Measurements from ENCODE around the gene MTX1.
"Not testable (repeated sequence)": the region's sequence is repeated elsewhere in the genome, so short reads cannot be mapped to it uniquely, and the experiment has no call there.

The MTX1 gene

DNA sequence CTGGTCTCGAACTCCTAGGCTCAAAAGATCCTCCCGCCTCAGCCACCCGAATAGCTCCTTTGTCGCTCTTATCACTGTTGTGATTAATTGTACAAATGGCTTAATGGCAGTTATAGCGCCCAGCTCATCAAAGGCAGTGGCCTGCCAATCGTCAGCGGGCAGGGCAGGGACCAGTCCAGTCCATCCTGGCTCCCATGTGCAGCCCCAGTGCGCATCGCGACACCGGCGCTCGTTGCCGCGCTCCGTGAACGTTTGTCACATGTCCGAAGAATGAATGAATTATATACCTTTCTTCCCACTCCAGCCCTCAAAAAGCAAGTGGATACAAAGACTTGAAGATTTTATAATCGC lies 18.4 kb downstream of the MTX1 start:
- Mint-ChIP-seq H3K27ac (peak overlapping the region; percentile 98), H3K27me3 (no peaks in the 10 kb centered on the region), H3K4me1 (ENCODE audit: low read depth) (peaks cover 21% of the 10 kb centered on the region), H3K4me3 (peak overlapping the region; percentile 91), H3K9me3 (ENCODE audit: low read depth) (no peaks in the 10 kb centered on the region), H3K36me3 (no peaks in the 10 kb centered on the region)

DNA sequence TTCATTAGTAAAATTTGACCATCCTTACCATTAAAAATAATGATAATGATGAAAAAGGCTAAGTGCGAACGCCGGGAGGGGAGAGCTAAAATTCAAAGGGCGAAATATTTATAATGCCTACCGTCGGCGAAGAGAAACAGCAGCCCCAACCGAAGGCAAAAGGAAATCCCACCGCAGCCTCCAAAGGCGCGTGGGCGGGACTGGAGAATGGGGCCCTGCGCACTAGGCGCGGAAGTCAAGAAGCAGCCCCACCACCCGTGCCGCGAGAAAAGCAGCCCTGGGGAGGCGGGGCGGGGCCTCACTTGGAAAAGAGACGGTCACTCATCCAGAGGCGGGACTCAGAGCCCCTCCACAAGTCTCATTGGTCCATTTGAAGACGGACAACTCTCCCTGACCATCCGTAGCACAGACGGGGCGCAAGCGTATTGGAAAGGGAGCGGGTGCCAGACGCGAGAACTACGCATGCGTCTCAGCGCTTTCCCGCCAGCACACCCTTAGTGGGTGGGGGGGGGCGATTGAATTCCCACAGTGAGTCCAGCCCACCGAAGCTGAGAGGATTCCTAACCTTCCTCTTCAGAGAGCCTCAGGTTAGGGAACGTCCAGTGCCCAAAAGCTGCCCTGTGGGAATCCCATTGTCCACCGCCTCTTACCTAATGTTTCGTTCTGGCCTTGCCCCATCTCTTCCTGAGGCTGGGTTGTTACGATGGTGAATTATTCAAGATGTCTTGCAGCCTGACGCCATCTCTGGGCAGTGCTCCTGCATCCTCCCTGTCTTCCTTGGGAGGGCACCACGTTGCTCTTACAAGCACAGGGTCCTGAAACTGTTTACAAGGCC lies 19.0 kb downstream of the MTX1 start:
- peak overlapping the region; percentile 98 for H3K27ac Mint-ChIP-seq
- H3K27me3 Mint-ChIP-seq = no peaks in the 10 kb centered on the region
- no peaks in the 10 kb centered on the region for H3K9me3 Mint-ChIP-seq (ENCODE audit: low read depth)

GRCh38 chr1:155228096-155228427 lies 19.6 kb downstream of the MTX1 start:
- Mint-ChIP-seq H3K4me3 (peak overlapping the region; percentile 91), H3K4me1 (ENCODE audit: low read depth) (peaks cover 21% of the 10 kb centered on the region), H3K27ac (peak overlapping the region; percentile 98), H3K9me3 (ENCODE audit: low read depth) (no peaks in the 10 kb centered on the region), H3K36me3 (no peaks in the 10 kb centered on the region), H3K27me3 (no peaks in the 10 kb centered on the region)

More for the DNA sequence above, 19.0 kb downstream of the MTX1 start:
- no peaks in the 10 kb centered on the region for H3K36me3 Mint-ChIP-seq
- H3K4me1 Mint-ChIP-seq (ENCODE audit: low read depth) = peaks cover 21% of the 10 kb centered on the region
- H3K4me3 Mint-ChIP-seq = peak overlapping the region; percentile 91

GRCh38 chr1:155231302-155231701 lies 22.8 kb downstream of the MTX1 start:
- peaks cover 16% of the 10 kb centered on the region for H3K4me1 Mint-ChIP-seq (ENCODE audit: low read depth)
- H3K36me3 Mint-ChIP-seq; H3K4me3 Mint-ChIP-seq; H3K27me3 Mint-ChIP-seq; H3K9me3 Mint-ChIP-seq (ENCODE audit: low read depth): not testable (repeated sequence)
- H3K27ac Mint-ChIP-seq = peak overlapping the region; percentile 4

GRCh38 chr1:155232001-155232978 lies 23.8 kb downstream of the MTX1 start:
- H3K36me3 Mint-ChIP-seq; H3K4me3 Mint-ChIP-seq; H3K9me3 Mint-ChIP-seq (ENCODE audit: low read depth); H3K27ac Mint-ChIP-seq; H3K27me3 Mint-ChIP-seq: not testable (repeated sequence)
- H3K4me1 Mint-ChIP-seq (ENCODE audit: low read depth) = peaks cover 11% of the 10 kb centered on the region

DNA sequence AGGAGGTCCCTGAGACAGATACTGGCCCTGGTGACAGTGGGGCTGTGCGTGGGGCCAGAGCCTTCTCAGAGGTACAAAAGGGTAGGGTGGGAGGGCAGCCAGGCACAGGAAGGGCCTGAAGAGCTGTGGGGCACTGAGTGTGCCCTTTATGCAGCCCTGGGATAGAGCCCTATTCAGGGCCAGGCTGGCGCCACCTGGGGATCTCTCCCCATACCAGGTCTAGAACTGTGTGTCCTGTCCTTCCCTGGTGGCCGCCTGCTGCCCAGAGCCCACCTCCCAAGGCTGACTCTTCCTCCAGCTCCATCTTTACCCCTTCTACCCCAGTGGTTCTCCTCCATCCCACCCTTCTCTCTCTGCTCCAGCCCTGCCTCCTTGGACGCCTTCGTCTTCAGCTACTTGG lies 25.0 kb downstream of the MTX1 start:
- H3K27me3 Mint-ChIP-seq; H3K9me3 Mint-ChIP-seq (ENCODE audit: low read depth); H3K4me3 Mint-ChIP-seq; H3K36me3 Mint-ChIP-seq; H3K4me1 Mint-ChIP-seq (ENCODE audit: low read depth); H3K27ac Mint-ChIP-seq: not testable (repeated sequence)

- not testable (repeated sequence) for H3K27ac Mint-ChIP-seq; H3K9me3 Mint-ChIP-seq (ENCODE audit: low read depth); H3K4me3 Mint-ChIP-seq; H3K27me3 Mint-ChIP-seq; H3K36me3 Mint-ChIP-seq
- H3K4me1 Mint-ChIP-seq (ENCODE audit: low read depth) = peaks cover 11% of the 10 kb centered on the region
These were observed 26.9 kb downstream of the MTX1 start for GRCh38 chr1:155235375-155235774.

DNA sequence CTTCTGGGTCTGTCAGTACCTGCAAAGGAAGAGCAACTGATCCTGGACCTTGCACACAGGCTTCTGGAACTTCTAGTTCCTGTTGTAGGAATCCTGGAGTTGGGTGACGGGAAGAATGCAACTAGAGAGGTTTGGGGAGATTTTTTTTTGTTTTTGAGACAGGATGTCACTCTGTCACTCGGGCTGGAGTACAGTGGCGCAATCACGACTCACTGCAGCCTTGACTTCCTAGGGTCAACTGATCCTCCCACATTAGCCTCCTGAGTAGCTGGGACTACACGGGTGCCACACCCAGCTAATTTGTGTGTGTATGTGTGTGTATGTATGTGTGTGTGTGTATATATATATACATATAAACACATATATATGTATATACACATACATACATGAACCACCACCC lies 28.0 kb downstream of the MTX1 start:
- no peak overlapping the region for H3K27ac Mint-ChIP-seq
- no peaks in the 10 kb centered on the region for H3K9me3 Mint-ChIP-seq (ENCODE audit: low read depth)
- H3K27me3 Mint-ChIP-seq = no peaks in the 10 kb centered on the region
- no peak overlapping the region for H3K4me3 Mint-ChIP-seq
- H3K4me1 Mint-ChIP-seq (ENCODE audit: low read depth) = peaks cover 21% of the 10 kb centered on the region
- H3K36me3 Mint-ChIP-seq = no peaks in the 10 kb centered on the region

DNA sequence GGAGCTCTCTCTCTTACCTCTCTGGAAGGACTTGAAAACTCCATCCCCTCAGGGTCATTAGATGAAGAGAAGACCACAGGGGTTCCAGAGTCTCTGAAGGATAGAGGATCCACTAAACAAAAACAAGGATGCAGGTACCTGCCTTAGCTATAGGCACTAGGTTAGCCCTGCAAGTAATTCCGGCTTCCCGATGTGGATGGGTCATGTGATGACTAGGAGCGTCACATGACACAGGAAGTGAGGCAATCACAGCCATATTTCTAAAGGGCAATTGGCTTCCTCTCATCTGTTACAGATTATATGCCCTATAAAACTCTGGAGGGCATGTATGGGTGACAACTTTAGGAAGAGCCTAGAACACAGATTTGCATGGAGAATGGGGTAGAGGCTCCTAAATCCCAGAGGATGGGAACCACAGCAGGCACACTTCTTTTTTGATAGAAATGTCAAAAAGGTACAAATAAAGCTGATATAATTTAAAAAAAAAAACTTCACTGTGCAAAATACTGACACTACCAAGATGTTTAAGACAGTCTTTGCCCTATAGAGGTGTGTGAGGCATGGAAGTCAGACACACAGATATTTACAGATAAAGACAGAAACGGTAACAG lies 32.7 kb downstream of the MTX1 start:
- H3K4me1 Mint-ChIP-seq (ENCODE audit: low read depth) = peaks cover 45% of the 10 kb centered on the region

GRCh38 chr1:155241841-155242264 lies 33.4 kb downstream of the MTX1 start:
- Mint-ChIP-seq H3K4me3 (peak overlapping the region; percentile 87), H3K27ac (peak overlapping the region; percentile 64), H3K4me1 (ENCODE audit: low read depth) (peaks cover 45% of the 10 kb centered on the region), H3K36me3 (no peaks in the 10 kb centered on the region), H3K27me3 (no peaks in the 10 kb centered on the region), H3K9me3 (ENCODE audit: low read depth) (no peaks in the 10 kb centered on the region)

More for the DNA sequence above, 32.7 kb downstream of the MTX1 start:
- no peaks in the 10 kb centered on the region for H3K36me3 Mint-ChIP-seq
- H3K27me3 Mint-ChIP-seq = no peaks in the 10 kb centered on the region
- peak overlapping the region; percentile 87 for H3K4me3 Mint-ChIP-seq
- peak overlapping the region; percentile 85 for H3K27ac Mint-ChIP-seq
- no peaks in the 10 kb centered on the region for H3K9me3 Mint-ChIP-seq (ENCODE audit: low read depth)

DNA sequence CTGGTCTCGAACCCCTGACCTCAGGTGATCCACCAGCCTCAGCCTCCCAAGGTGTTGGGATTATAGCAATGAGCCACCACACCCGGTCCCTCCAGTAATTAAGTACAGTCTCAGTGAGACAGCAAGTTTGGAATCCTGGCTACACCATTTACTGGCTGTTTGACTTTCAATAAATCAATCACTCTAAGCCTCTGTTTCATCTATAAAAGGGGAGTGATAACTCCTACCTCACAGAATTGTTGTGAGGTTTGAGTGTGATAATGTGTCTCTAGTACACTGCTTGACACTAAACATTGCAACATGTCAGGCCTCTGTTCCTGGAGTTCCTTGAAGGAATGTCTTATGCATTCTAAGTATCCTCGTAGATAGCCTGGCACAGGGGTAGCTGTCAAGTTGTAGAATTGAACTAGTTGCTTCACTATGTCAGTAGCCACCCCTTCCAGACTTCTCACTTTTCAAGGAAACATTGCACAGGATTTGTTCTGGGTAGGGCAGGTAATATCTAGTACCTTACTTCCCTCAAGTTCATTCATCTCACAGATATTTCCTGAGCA lies 34.4 kb downstream of the MTX1 start:
- peak overlapping the region; percentile 89 for H3K27ac Mint-ChIP-seq

GRCh38 chr1:155244368-155245162 lies 36.1 kb downstream of the MTX1 start:
- no peaks in the 10 kb centered on the region for H3K36me3 Mint-ChIP-seq
- H3K27me3 Mint-ChIP-seq = no peaks in the 10 kb centered on the region
- peak overlapping the region; percentile 80 for H3K4me3 Mint-ChIP-seq
- H3K27ac Mint-ChIP-seq = peak overlapping the region; percentile 96
- peaks cover 44% of the 10 kb centered on the region for H3K4me1 Mint-ChIP-seq (ENCODE audit: low read depth)
- no peaks in the 10 kb centered on the region for H3K9me3 Mint-ChIP-seq (ENCODE audit: low read depth)

More for the DNA sequence above, 34.4 kb downstream of the MTX1 start:
- H3K4me1 Mint-ChIP-seq (ENCODE audit: low read depth) = peaks cover 45% of the 10 kb centered on the region
- no peaks in the 10 kb centered on the region for H3K36me3 Mint-ChIP-seq
- H3K27me3 Mint-ChIP-seq = no peaks in the 10 kb centered on the region
- no peaks in the 10 kb centered on the region for H3K9me3 Mint-ChIP-seq (ENCODE audit: low read depth)
- peak overlapping the region; percentile 80 for H3K4me3 Mint-ChIP-seq

- H3K36me3 Mint-ChIP-seq = no peaks in the 10 kb centered on the region
- peak overlapping the region; percentile 96 for H3K27ac Mint-ChIP-seq
- H3K4me3 Mint-ChIP-seq = peak overlapping the region; percentile 80
- H3K9me3 Mint-ChIP-seq (ENCODE audit: low read depth) = no peaks in the 10 kb centered on the region
- peaks cover 44% of the 10 kb centered on the region for H3K4me1 Mint-ChIP-seq (ENCODE audit: low read depth)
- H3K27me3 Mint-ChIP-seq = no peaks in the 10 kb centered on the region
These were observed 36.6 kb downstream of the MTX1 start for GRCh38 chr1:155245163-155245524.

GRCh38 chr1:155246796-155247195 lies 38.3 kb downstream of the MTX1 start:
- H3K27ac Mint-ChIP-seq; H3K9me3 Mint-ChIP-seq (ENCODE audit: low read depth): not testable (repeated sequence)

More at GRCh38 chr1:155246796-155247195, 38.3 kb downstream of the MTX1 start:
- not testable (repeated sequence) for H3K4me3 Mint-ChIP-seq, H3K36me3 Mint-ChIP-seq, H3K27me3 Mint-ChIP-seq
- peaks cover 34% of the 10 kb centered on the region for H3K4me1 Mint-ChIP-seq (ENCODE audit: low read depth)

Measured in activated naive CD8-positive, alpha-beta T cell (primary cell).